ENCODE data around the gene GJD3. TPM values are rescaled to one million over a fixed set of nuclear protein-coding genes. Genes with fewer than 3 reads are reported as not detected.

GJD3 gene
- total RNA-seq, 2 donors from 2014 or later = not detected

DNA sequence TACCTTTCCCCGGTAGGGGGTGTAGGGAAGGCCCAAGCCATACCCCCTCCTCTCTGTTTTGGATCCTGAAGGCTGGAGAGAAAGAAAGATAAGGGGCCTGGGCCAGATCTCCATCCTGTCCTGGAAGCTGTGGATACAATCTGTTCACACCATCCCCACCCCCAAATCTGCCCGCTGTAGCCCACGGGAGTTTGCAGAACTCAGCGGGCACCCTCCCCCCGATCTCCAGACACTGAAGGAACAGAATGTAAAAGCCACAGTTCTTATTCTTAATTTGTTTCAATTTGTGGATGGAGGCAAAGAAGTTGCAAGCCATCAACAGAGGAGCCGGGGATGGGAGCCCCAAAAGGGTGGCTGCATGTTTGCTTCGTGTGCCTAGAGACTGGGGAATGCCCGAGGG is 27.2 kb downstream of the GJD3 start:
- DNase-seq (ENCODE audit: low spot score in 2 of 2) (no peak), ATAC-seq (no peak)
- Mint-ChIP-seq H3K36me3 (peaks cover 0 to 17% of the 10 kb centered on the region in 2 donors), H3K9me3 (no peaks in the 10 kb centered on the region), H3K27ac (peak overlapping the region; percentile 71 to 93)

DNA sequence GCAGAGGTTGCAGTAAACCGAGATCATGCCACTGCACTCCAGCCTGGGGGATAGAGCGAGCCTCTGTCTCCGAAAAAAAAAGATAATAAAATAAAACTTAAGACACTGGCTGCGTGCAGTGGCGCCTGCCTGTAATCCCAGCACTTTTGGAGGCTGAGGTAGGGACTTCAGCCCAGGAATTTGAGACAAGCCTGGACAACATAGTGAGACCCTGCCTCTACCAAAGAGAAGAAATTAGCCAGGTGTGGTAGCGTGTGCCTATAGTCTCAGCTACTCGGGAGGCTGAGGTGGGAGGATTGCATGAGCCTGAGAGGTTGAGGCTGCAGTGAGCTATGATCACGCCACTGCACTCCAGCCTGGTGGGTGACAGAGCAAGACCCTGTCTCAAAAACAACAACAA is 28.9 kb downstream of the GJD3 start:
- peaks cover 0 to 26% of the 10 kb centered on the region in 2 donors for H3K36me3 Mint-ChIP-seq

GRCh38 chr17:40333781-40334448 is 30.6 kb downstream of the GJD3 start:
- peak overlapping the region in 1 of 2 donors; percentile 50 for H3K27ac Mint-ChIP-seq
- ATAC-seq = no peak
- no peak for DNase-seq (ENCODE audit: low spot score in 2 of 2)
- H3K9me3 Mint-ChIP-seq = no peaks in the 10 kb centered on the region
- peaks cover 0 to 26% of the 10 kb centered on the region in 2 donors for H3K36me3 Mint-ChIP-seq

More for the DNA sequence above, 28.9 kb downstream of the GJD3 start:
- Mint-ChIP-seq H3K27ac (no peak overlapping the region), H3K9me3 (no peaks in the 10 kb centered on the region)
- ATAC-seq (no peak), DNase-seq (ENCODE audit: low spot score in 2 of 2) (no peak)

DNA sequence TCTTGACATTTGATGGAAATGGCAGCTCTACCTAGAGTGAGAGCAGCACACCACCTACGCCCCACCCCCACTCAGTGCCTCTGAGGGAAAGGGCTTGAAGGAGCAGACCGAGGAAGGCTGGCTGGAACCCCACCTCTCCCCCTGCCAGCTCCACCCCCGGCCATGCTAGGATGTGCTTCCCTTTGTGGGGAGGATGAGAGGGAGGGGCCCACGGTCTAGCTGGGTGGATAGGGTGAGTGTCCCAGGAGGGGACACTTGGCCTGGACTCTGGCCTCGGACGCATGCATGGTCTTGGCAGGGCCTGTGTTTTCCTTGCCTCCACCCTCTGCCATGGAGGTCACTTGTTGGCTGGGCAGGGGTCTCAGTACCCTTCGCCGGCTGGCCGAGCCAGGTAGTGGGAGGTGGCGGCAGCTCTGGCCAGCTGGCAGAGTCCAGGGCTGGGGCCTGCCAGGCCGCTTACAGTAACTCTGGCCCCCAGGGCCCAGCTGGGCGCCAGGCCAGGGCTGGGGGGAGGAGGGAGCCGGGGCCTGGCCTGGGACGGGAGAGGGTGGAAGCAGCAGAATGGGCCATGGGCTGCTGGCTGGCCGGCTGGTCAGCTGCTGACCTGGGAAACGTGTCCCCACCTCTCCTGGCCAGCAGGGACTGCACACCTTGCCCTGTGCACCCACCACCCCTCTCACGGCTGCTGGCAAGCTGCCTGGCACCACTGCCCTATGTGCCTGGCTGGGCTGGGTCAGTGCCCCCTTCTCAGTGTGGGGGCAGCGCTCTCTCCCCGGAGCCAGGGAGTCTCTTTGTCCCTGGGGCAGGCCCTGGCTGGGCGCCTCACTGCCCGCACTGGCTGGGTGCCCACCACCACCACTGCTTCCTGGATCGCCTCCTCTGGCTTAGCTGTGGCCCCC is 32.5 kb downstream of the GJD3 start:
- ATAC-seq = no peak
- Mint-ChIP-seq H3K9me3 (no peaks in the 10 kb centered on the region), H3K36me3 (peaks cover 0 to 20% of the 10 kb centered on the region in 2 donors), H3K27ac (peak overlapping the region; percentile 80 to 83)
- no peak for DNase-seq (ENCODE audit: low spot score in 2 of 2)

DNA sequence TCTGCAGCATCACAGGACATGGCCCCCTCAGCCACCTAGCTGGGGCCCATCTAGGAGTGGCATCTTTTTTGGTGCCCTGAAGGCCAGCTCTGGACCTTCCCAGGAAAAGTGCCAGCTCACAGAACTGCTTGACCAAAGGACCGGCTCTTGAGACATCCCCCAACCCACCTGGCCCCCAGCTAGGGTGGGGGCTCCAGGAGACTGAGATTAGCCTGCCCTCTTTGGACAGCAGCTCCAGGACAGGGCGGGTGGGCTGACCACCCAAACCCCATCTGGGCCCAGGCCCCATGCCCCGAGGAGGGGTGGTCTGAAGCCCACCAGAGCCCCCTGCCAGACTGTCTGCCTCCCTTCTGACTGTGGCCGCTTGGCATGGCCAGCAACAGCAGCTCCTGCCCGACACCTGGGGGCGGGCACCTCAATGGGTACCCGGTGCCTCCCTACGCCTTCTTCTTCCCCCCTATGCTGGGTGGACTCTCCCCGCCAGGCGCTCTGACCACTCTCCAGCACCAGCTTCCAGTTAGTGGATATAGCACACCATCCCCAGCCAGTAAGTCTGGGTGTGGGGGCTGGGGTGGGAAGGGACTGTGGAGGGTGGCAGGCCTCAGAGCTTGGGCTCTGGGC is 33.6 kb downstream of the GJD3 start:
- H3K27ac Mint-ChIP-seq = peak overlapping the region; percentile 33 to 80
- DNase-seq (ENCODE audit: low spot score in 2 of 2) (no peak), ATAC-seq (no peak)
- H3K36me3 Mint-ChIP-seq = peaks cover 0 to 20% of the 10 kb centered on the region in 2 donors
- H3K9me3 Mint-ChIP-seq = no peaks in the 10 kb centered on the region

GRCh38 chr17:40329839-40330794 is 34.4 kb downstream of the GJD3 start:
- peaks cover 0 to 20% of the 10 kb centered on the region in 2 donors for H3K36me3 Mint-ChIP-seq
- ATAC-seq (peak in 1 of 2 donors; percentile 6), DNase-seq (ENCODE audit: low spot score in 2 of 2) (no peak)
- peak overlapping the region; percentile 40 to 80 for H3K27ac Mint-ChIP-seq
- H3K9me3 Mint-ChIP-seq = no peaks in the 10 kb centered on the region

GRCh38 chr17:40328386-40328766 is 36.2 kb downstream of the GJD3 start:
- ATAC-seq = no peak
- Mint-ChIP-seq H3K36me3 (peaks cover 0 to 20% of the 10 kb centered on the region in 2 donors), H3K9me3 (no peaks in the 10 kb centered on the region), H3K27ac (peak overlapping the region in 1 of 2 donors; percentile 73)
- no peak for DNase-seq (ENCODE audit: low spot score in 2 of 2)

DNA sequence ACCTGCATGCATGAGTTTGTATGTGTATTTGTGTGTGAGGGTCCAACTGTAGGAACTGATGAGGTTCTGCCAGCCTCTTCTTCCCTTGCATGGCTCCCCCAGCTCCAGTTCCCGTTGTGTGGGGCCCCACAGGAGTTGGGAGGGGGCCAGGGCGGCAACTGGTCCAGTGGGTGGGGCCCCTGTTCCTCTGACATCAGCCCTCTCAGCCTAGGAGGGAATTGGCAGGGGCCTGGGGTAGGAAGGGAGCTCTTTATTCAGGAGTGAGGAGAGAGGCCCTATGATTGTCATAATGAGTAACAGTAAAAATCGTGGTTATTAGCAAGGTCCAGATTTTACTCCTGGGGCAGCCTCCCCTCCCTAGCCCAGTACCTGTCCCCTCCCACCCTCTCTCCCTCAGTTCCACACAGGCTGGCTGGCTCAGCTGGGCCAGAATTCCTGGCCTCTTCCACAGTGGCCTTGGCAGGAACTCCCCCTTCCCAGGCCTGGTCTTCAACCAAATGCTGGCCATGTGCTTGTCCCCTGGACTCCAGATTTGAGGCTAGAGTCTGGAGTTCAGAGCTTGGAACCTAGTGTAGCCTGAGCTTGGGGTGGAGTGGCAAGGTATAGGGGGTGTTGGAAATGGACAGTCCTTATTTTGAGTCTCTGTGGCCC is 36.7 kb downstream of the GJD3 start:
- Mint-ChIP-seq H3K9me3 (no peaks in the 10 kb centered on the region), H3K36me3 (peaks cover 0 to 15% of the 10 kb centered on the region in 2 donors), H3K27ac (peak overlapping the region; percentile 22 to 99)
- ATAC-seq (no peak), DNase-seq (ENCODE audit: low spot score in 2 of 2) (no peak)

GRCh38 chr17:40327244-40327729 is 37.2 kb downstream of the GJD3 start:
- H3K27ac Mint-ChIP-seq = peak overlapping the region; percentile 22 to 99
- no peak for ATAC-seq
- peak in 1 of 2 donors; percentile 55 for DNase-seq (ENCODE audit: low spot score in 2 of 2)
- no peaks in the 10 kb centered on the region for H3K9me3 Mint-ChIP-seq
- peaks cover 0 to 9% of the 10 kb centered on the region in 2 donors for H3K36me3 Mint-ChIP-seq

GRCh38 chr17:40326832-40327199 is 37.7 kb downstream of the GJD3 start:
- ATAC-seq = no peak
- Mint-ChIP-seq H3K9me3 (no peaks in the 10 kb centered on the region), H3K27ac (peak overlapping the region; percentile 22 to 99), H3K36me3 (peaks cover 0 to 9% of the 10 kb centered on the region in 2 donors)
- no peak for DNase-seq (ENCODE audit: low spot score in 2 of 2)

DNA sequence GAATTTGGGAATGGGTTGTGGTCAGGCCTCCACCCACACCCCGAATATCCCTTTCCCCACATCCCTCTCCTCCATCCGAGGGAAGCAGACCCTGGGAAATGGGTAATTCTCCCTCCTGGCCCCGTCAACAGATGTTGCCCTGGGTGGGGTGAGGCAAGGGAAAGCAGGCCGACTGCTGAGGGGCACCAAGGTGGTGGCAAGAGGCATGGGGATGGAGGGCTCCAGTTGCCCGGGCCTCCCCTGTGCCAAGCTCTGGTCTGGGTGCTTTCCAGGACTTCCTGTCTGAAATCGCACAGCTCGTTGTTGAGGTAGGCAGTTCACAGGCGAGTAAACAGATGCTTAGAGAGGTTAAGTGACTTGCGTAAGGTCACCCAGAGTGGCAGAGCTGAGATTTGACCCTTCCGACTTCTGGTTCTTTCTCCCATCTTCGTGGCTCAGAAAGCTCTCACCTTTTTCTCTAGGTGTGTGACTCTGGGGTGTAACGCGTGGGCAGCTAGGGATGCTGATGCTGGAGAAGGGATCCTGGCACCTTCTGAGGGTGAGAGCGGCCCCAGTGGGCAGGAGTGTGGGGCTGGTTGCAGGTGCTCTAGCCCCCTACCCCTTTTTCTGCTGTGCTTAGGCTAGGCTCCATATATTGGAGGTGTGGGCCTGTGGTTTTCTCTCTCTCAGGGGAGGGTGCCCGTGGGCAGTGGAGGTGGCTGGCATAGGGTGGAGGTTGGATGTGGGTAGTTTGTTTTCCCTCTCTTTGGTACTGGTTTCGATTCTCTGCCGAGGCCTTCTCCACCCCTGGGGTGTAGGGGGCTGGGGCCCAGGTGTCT is 38.3 kb downstream of the GJD3 start:
- no peaks in the 10 kb centered on the region for H3K9me3 Mint-ChIP-seq
- ATAC-seq (peak in 1 of 2 donors; percentile 23), DNase-seq (ENCODE audit: low spot score in 2 of 2) (peak in 1 of 2 donors; percentile 72)
- H3K36me3 Mint-ChIP-seq = peaks cover 0 to 3% of the 10 kb centered on the region in 2 donors
- peak overlapping the region; percentile 92 to 99 for H3K27ac Mint-ChIP-seq

- ATAC-seq (peak; percentile 23 to 28), DNase-seq (ENCODE audit: low spot score in 2 of 2) (peak in 1 of 2 donors; percentile 63)
- Mint-ChIP-seq H3K27ac (peak overlapping the region; percentile 99 to 100), H3K36me3 (no peaks in the 10 kb centered on the region), H3K9me3 (no peaks in the 10 kb centered on the region)
Measured at GRCh38 chr17:40325156-40326013, 39.2 kb downstream of the GJD3 start.

GRCh38 chr17:40323391-40324381 is 40.9 kb downstream of the GJD3 start:
- peaks cover 0 to 5% of the 10 kb centered on the region in 2 donors for H3K36me3 Mint-ChIP-seq
- peak in 1 of 2 donors; percentile 2 for ATAC-seq

More at GRCh38 chr17:40323391-40324381, 40.9 kb downstream of the GJD3 start:
- peak in 1 of 2 donors; percentile 79 for DNase-seq (ENCODE audit: low spot score in 2 of 2)
- H3K27ac Mint-ChIP-seq = peak overlapping the region; percentile 99 to 100
- no peaks in the 10 kb centered on the region for H3K9me3 Mint-ChIP-seq

Measured in activated naive CD4-positive, alpha-beta T cell treated with anti-CD3 and anti-CD28 coated beads, Interleukin-2, amount 50 U/mL, for 72 hours (primary cell).